ENCODE data around the gene RFK.

The RFK gene

GRCh38 chr9:76405868-76406267, 11.6 kb upstream of the RFK start:
- H3K4me3 ChIP-seq (ENCODE audit: low read depth, low read length), result no peak overlapping the region
- H3K27me3 ChIP-seq (ENCODE audit: insufficient read depth, low read length), result no peaks in the 10 kb centered on the region
- H3K36me3 ChIP-seq (ENCODE audit: insufficient read depth, low read length), result no peaks in the 10 kb centered on the region
- peaks cover 17% of the 10 kb centered on the region for H3K4me1 ChIP-seq (ENCODE audit: control insufficient read depth, insufficient read depth, low read length, unreplicated experiment)
- no peak overlapping the region for H3K27ac ChIP-seq (ENCODE audit: low read depth, low read length)
- no peaks in the 10 kb centered on the region for H3K79me2 ChIP-seq (ENCODE audit: control insufficient read depth, insufficient read depth, low read length, unreplicated experiment)
- peak overlapping the region; percentile 44 for H2AFZ ChIP-seq (ENCODE audit: low read length, unreplicated experiment)

GRCh38 chr9:76405340-76405739, 11.1 kb upstream of the RFK start:
- H3K36me3 ChIP-seq (ENCODE audit: insufficient read depth, low read length), result no peaks in the 10 kb centered on the region
- H3K4me1 ChIP-seq (ENCODE audit: control insufficient read depth, insufficient read depth, low read length, unreplicated experiment), result peaks cover 17% of the 10 kb centered on the region
- H2AFZ ChIP-seq (ENCODE audit: low read length, unreplicated experiment), result peak overlapping the region; percentile 44
- no peaks in the 10 kb centered on the region for H3K27me3 ChIP-seq (ENCODE audit: insufficient read depth, low read length)
- H3K79me2 ChIP-seq (ENCODE audit: control insufficient read depth, insufficient read depth, low read length, unreplicated experiment), result no peaks in the 10 kb centered on the region
- no peak overlapping the region for H3K27ac ChIP-seq (ENCODE audit: low read depth, low read length)
- no peak overlapping the region for H3K4me3 ChIP-seq (ENCODE audit: low read depth, low read length)

GRCh38 chr9:76404401-76404800, 10.2 kb upstream of the RFK start:
- Histone ChIP-seq H2AFZ (ENCODE audit: low read length, unreplicated experiment) (peak overlapping the region; percentile 70), H3K4me1 (ENCODE audit: control insufficient read depth, insufficient read depth, low read length, unreplicated experiment) (peaks cover 17% of the 10 kb centered on the region), H3K27ac (ENCODE audit: low read depth, low read length) (no peak overlapping the region), H3K79me2 (ENCODE audit: control insufficient read depth, insufficient read depth, low read length, unreplicated experiment) (no peaks in the 10 kb centered on the region), H3K27me3 (ENCODE audit: insufficient read depth, low read length) (no peaks in the 10 kb centered on the region), H3K36me3 (ENCODE audit: insufficient read depth, low read length) (no peaks in the 10 kb centered on the region), H3K4me3 (ENCODE audit: low read depth, low read length) (no peak overlapping the region)

- H3K36me3 ChIP-seq (ENCODE audit: insufficient read depth, low read length), result no peaks in the 10 kb centered on the region
- H3K27me3 ChIP-seq (ENCODE audit: insufficient read depth, low read length), result no peaks in the 10 kb centered on the region
- H3K4me3 ChIP-seq (ENCODE audit: low read depth, low read length), result peak overlapping the region; percentile 64
- H3K4me1 ChIP-seq (ENCODE audit: control insufficient read depth, insufficient read depth, low read length, unreplicated experiment), result peaks cover 17% of the 10 kb centered on the region
- H2AFZ ChIP-seq (ENCODE audit: low read length, unreplicated experiment), result peak overlapping the region; percentile 87
- peak overlapping the region; percentile 73 for H3K27ac ChIP-seq (ENCODE audit: low read depth, low read length)
- H3K79me2 ChIP-seq (ENCODE audit: control insufficient read depth, insufficient read depth, low read length, unreplicated experiment), result no peaks in the 10 kb centered on the region
These were observed 9.1 kb upstream of the RFK start for GRCh38 chr9:76403352-76403751.

- H2AFZ ChIP-seq (ENCODE audit: low read length, unreplicated experiment), result no peak overlapping the region
- no peak overlapping the region for H3K4me3 ChIP-seq (ENCODE audit: low read depth, low read length)
- no peak overlapping the region for H3K27ac ChIP-seq (ENCODE audit: low read depth, low read length)
- no peaks in the 10 kb centered on the region for H3K27me3 ChIP-seq (ENCODE audit: insufficient read depth, low read length)
- H3K36me3 ChIP-seq (ENCODE audit: insufficient read depth, low read length), result no peaks in the 10 kb centered on the region
- peaks cover 17% of the 10 kb centered on the region for H3K4me1 ChIP-seq (ENCODE audit: control insufficient read depth, insufficient read depth, low read length, unreplicated experiment)
- no peaks in the 10 kb centered on the region for H3K79me2 ChIP-seq (ENCODE audit: control insufficient read depth, insufficient read depth, low read length, unreplicated experiment)
These were observed 7.5 kb upstream of the RFK start for GRCh38 chr9:76401580-76402354.

- Histone ChIP-seq H3K4me3 (ENCODE audit: low read depth, low read length) (no peak overlapping the region), H3K27ac (ENCODE audit: low read depth, low read length) (no peak overlapping the region), H3K4me1 (ENCODE audit: control insufficient read depth, insufficient read depth, low read length, unreplicated experiment) (peaks cover 17% of the 10 kb centered on the region), H3K27me3 (ENCODE audit: insufficient read depth, low read length) (no peaks in the 10 kb centered on the region), H2AFZ (ENCODE audit: low read length, unreplicated experiment) (no peak overlapping the region), H3K79me2 (ENCODE audit: control insufficient read depth, insufficient read depth, low read length, unreplicated experiment) (no peaks in the 10 kb centered on the region), H3K36me3 (ENCODE audit: insufficient read depth, low read length) (no peaks in the 10 kb centered on the region)
These were observed 7.0 kb upstream of the RFK start for GRCh38 chr9:76401176-76401575.

GRCh38 chr9:76400534-76401096, 6.4 kb upstream of the RFK start:
- Histone ChIP-seq H3K27me3 (ENCODE audit: insufficient read depth, low read length) (no peaks in the 10 kb centered on the region), H3K4me1 (ENCODE audit: control insufficient read depth, insufficient read depth, low read length, unreplicated experiment) (peaks cover 19% of the 10 kb centered on the region), H3K4me3 (ENCODE audit: low read depth, low read length) (no peak overlapping the region), H3K36me3 (ENCODE audit: insufficient read depth, low read length) (no peaks in the 10 kb centered on the region), H3K27ac (ENCODE audit: low read depth, low read length) (no peak overlapping the region), H2AFZ (ENCODE audit: low read length, unreplicated experiment) (no peak overlapping the region), H3K79me2 (ENCODE audit: control insufficient read depth, insufficient read depth, low read length, unreplicated experiment) (no peaks in the 10 kb centered on the region)

GRCh38 chr9:76399856-76400255, 5.6 kb upstream of the RFK start:
- Histone ChIP-seq H3K27me3 (ENCODE audit: insufficient read depth, low read length) (no peaks in the 10 kb centered on the region), H3K27ac (ENCODE audit: low read depth, low read length) (no peak overlapping the region), H3K79me2 (ENCODE audit: control insufficient read depth, insufficient read depth, low read length, unreplicated experiment) (no peaks in the 10 kb centered on the region), H3K4me3 (ENCODE audit: low read depth, low read length) (no peak overlapping the region), H2AFZ (ENCODE audit: low read length, unreplicated experiment) (no peak overlapping the region), H3K4me1 (ENCODE audit: control insufficient read depth, insufficient read depth, low read length, unreplicated experiment) (peaks cover 24% of the 10 kb centered on the region), H3K36me3 (ENCODE audit: insufficient read depth, low read length) (no peaks in the 10 kb centered on the region)

GRCh38 chr9:76396597-76396996, 2.4 kb upstream of the RFK start:
- Histone ChIP-seq H3K79me2 (ENCODE audit: control insufficient read depth, insufficient read depth, low read length, unreplicated experiment) (peaks cover 14% of the 10 kb centered on the region), H3K27me3 (ENCODE audit: insufficient read depth, low read length) (no peaks in the 10 kb centered on the region), H2AFZ (ENCODE audit: low read length, unreplicated experiment) (no peak overlapping the region), H3K27ac (ENCODE audit: low read depth, low read length) (no peak overlapping the region), H3K36me3 (ENCODE audit: insufficient read depth, low read length) (peaks cover 10% of the 10 kb centered on the region), H3K4me1 (ENCODE audit: control insufficient read depth, insufficient read depth, low read length, unreplicated experiment) (peaks cover 11% of the 10 kb centered on the region), H3K4me3 (ENCODE audit: low read depth, low read length) (no peak overlapping the region)

- H3K4me1 ChIP-seq (ENCODE audit: control insufficient read depth, insufficient read depth, low read length, unreplicated experiment), result peaks cover 7% of the 10 kb centered on the region
- no peak overlapping the region for H2AFZ ChIP-seq (ENCODE audit: low read length, unreplicated experiment)
- H3K4me3 ChIP-seq (ENCODE audit: low read depth, low read length), result no peak overlapping the region
- H3K27me3 ChIP-seq (ENCODE audit: insufficient read depth, low read length), result no peaks in the 10 kb centered on the region
- H3K36me3 ChIP-seq (ENCODE audit: insufficient read depth, low read length), result peaks cover 11% of the 10 kb centered on the region
- H3K79me2 ChIP-seq (ENCODE audit: control insufficient read depth, insufficient read depth, low read length, unreplicated experiment), result peaks cover 14% of the 10 kb centered on the region
- H3K27ac ChIP-seq (ENCODE audit: low read depth, low read length), result no peak overlapping the region
These were observed 1.9 kb upstream of the RFK start for GRCh38 chr9:76396144-76396543.

GRCh38 chr9:76395381-76395780, 1.2 kb upstream of the RFK start:
- Histone ChIP-seq H3K4me1 (ENCODE audit: control insufficient read depth, insufficient read depth, low read length, unreplicated experiment) (peaks cover 7% of the 10 kb centered on the region), H2AFZ (ENCODE audit: low read length, unreplicated experiment) (peak overlapping the region; percentile 50), H3K4me3 (ENCODE audit: low read depth, low read length) (peak overlapping the region; percentile 98), H3K79me2 (ENCODE audit: control insufficient read depth, insufficient read depth, low read length, unreplicated experiment) (peaks cover 14% of the 10 kb centered on the region), H3K27ac (ENCODE audit: low read depth, low read length) (peak overlapping the region; percentile 94; the same call in 1 of the 2 replicates), H3K36me3 (ENCODE audit: insufficient read depth, low read length) (peaks cover 11% of the 10 kb centered on the region), H3K27me3 (ENCODE audit: insufficient read depth, low read length) (no peaks in the 10 kb centered on the region)
